Neural crest cell (in vitro differentiated cells): ENCODE data around the gene TCN2. TPM values are rescaled to one million over a fixed set of nuclear protein-coding genes. Genes with fewer than 3 reads are reported as not detected.

Experiments used
- DNase-seq: peaks from one replicate; pipeline ENCODE4 v3.0.0; 2021; ENCODE audit warnings: low read depth, mixed read lengths, low spot score
- H3K27ac Mint-ChIP-seq: one replicate; pipeline ENCODE4 v1.8.0; 2021; ENCODE audit warnings: mild to moderate bottlenecking, mixed read lengths; ENCODE audit not compliant: unreplicated experiment
- H3K27me3 Mint-ChIP-seq: 2 replicates; pipeline ENCODE4 v1.8.0; 2021; ENCODE audit warnings: low read depth, mild to moderate bottlenecking, mixed read lengths
- H3K36me3 Mint-ChIP-seq: 2 replicates; pipeline ENCODE4 v1.8.0; 2021; ENCODE audit warnings: low read depth, mild to moderate bottlenecking, mixed read lengths
- H3K4me1 Mint-ChIP-seq: 2 replicates; pipeline ENCODE4 v1.8.0; 2021; ENCODE audit warnings: mixed read lengths
- H3K4me3 Mint-ChIP-seq: one replicate; pipeline ENCODE4 v1.8.0; 2021; ENCODE audit warnings: mild to moderate bottlenecking, mixed read lengths
- H3K9me3 Mint-ChIP-seq: 2 replicates; pipeline ENCODE4 v1.8.0; 2021; ENCODE audit warnings: mixed read lengths
- CTCF ChIP-seq: fragments of 200-600 bp; sonication (generic); conservative IDR thresholded peaks from 2 replicates; pipeline ENCODE4 v1.5.0; 2021; ENCODE audit warnings: antibody characterized with exemption, mild to moderate bottlenecking
- total RNA-seq: library from RNA; stranded (reverse); gene quantifications from 2 replicates; pipeline ENCODE4 v1.2.1, GENCODE V29; 2021

Gene TCN2
- total RNA-seq, 1 donor from 2014 or later = 16.2 TPM

- Mint-ChIP-seq H3K4me3 (no peak overlapping the region), H3K4me1 (peaks cover 19% of the 10 kb centered on the region), H3K36me3 (no peaks in the 10 kb centered on the region), H3K27ac (no peak overlapping the region), H3K27me3 (peaks cover 9% of the 10 kb centered on the region), H3K9me3 (no peaks in the 10 kb centered on the region)
- no peak for TF ChIP-seq CTCF
- no peak for DNase-seq
Observed at GRCh38 chr22:30568137-30568805, 38.7 kb upstream of the TCN2 start.

GRCh38 chr22:30569674-30570202 is 37.2 kb upstream of the TCN2 start:
- Mint-ChIP-seq H3K4me1 (peaks cover 27% of the 10 kb centered on the region), H3K9me3 (no peaks in the 10 kb centered on the region), H3K4me3 (no peak overlapping the region), H3K27me3 (peaks cover 16% of the 10 kb centered on the region), H3K27ac (no peak overlapping the region), H3K36me3 (no peaks in the 10 kb centered on the region)
- no peak for DNase-seq
- no peak for TF ChIP-seq CTCF

- no peak for TF ChIP-seq CTCF
- peak overlapping the region; percentile 69 for H3K4me3 Mint-ChIP-seq
- no peak overlapping the region for H3K27ac Mint-ChIP-seq
- no peaks in the 10 kb centered on the region for H3K36me3 Mint-ChIP-seq
- H3K4me1 Mint-ChIP-seq = peaks cover 32% of the 10 kb centered on the region
- H3K9me3 Mint-ChIP-seq = no peaks in the 10 kb centered on the region
- peaks cover 18% of the 10 kb centered on the region for H3K27me3 Mint-ChIP-seq
- no peak for DNase-seq
Observed at GRCh38 chr22:30572210-30572609, 34.8 kb upstream of the TCN2 start.

- TF ChIP-seq CTCF = no peak
- DNase-seq = peak; percentile 24
- Mint-ChIP-seq H3K36me3 (no peaks in the 10 kb centered on the region), H3K4me1 (peaks cover 32% of the 10 kb centered on the region), H3K27me3 (peaks cover 18% of the 10 kb centered on the region), H3K27ac (no peak overlapping the region), H3K9me3 (no peaks in the 10 kb centered on the region), H3K4me3 (peak overlapping the region; percentile 72)
Observed at GRCh38 chr22:30572840-30573593, 34.0 kb upstream of the TCN2 start.

- no peak for DNase-seq
- Mint-ChIP-seq H3K27ac (no peak overlapping the region), H3K4me3 (peak overlapping the region; percentile 72), H3K27me3 (peaks cover 18% of the 10 kb centered on the region), H3K36me3 (no peaks in the 10 kb centered on the region), H3K4me1 (peaks cover 26% of the 10 kb centered on the region), H3K9me3 (no peaks in the 10 kb centered on the region)
- TF ChIP-seq CTCF = no peak
Observed at GRCh38 chr22:30573594-30574094, 33.3 kb upstream of the TCN2 start.
